HepG2 (cell line): Measurements from ENCODE around the gene AFF1. TPM values are rescaled to one million over a fixed set of nuclear protein-coding genes. Genes with fewer than 3 reads are reported as not detected.

Source experiments
- CSRNP2 ChIP-seq: sonication (generic); formaldehyde crosslinking; conservative IDR thresholded peaks from 2 replicates; pipeline ENCODE4 v1.8.0; 2022; ENCODE audit warnings: low read depth, missing genetic modification reagents
- MIXL1 ChIP-seq: IDR thresholded peaks from 2 replicates; pipeline ENCODE4 v1.6.1; 2016
- PAXIP1 ChIP-seq: sonication (generic); formaldehyde crosslinking; conservative IDR thresholded peaks from 2 replicates; pipeline ENCODE4 v1.4.0; 2020; ENCODE audit warnings: mild to moderate bottlenecking, missing genetic modification reagents, moderate library complexity
- SNAPC2 ChIP-seq: sonication (generic); formaldehyde crosslinking; IDR thresholded peaks from 2 replicates; pipeline ENCODE4 v1.8.1; 2022; ENCODE audit warnings: mild to moderate bottlenecking, missing genetic modification reagents
- SNAPC4 ChIP-seq: sonication (generic); formaldehyde crosslinking; IDR thresholded peaks from 2 replicates; pipeline ENCODE4 v1.4.0; 2020; ENCODE audit warnings: mild to moderate bottlenecking, missing genetic modification reagents
- ZKSCAN8 ChIP-seq: IDR thresholded peaks from 2 replicates; pipeline ENCODE4 v1.6.1; 2016; ENCODE audit warnings: borderline replicate concordance, missing genetic modification reagents, missing compliant biosample characterization
- ZNF710 ChIP-seq: sonication (generic); formaldehyde crosslinking; IDR thresholded peaks from 2 replicates; pipeline ENCODE4 v1.5.0; 2020; ENCODE audit warnings: mild to moderate bottlenecking, missing genetic modification reagents, borderline replicate concordance
- ZNF780A ChIP-seq: sonication (generic); formaldehyde crosslinking; IDR thresholded peaks from 2 replicates; pipeline ENCODE4 v1.8.0; 2022; ENCODE audit warnings: mild to moderate bottlenecking, missing genetic modification reagents, moderate library complexity
- ZNF879 ChIP-seq: sonication (generic); formaldehyde crosslinking; IDR thresholded peaks from 2 replicates; pipeline ENCODE4 v1.8.1; 2023; ENCODE audit warnings: missing genetic modification reagents
- ZSCAN21 ChIP-seq: sonication (generic); formaldehyde crosslinking; IDR thresholded peaks from 2 replicates; pipeline ENCODE4 v1.8.0; 2022; ENCODE audit warnings: mild to moderate bottlenecking, missing genetic modification reagents, moderate library complexity, borderline replicate concordance
- polyA plus RNA-seq, 8 experiments: library from polyadenylated mRNA; depleted of rRNA in 3 of 8; stranded (reverse) in 7 of 8; unstranded in 1 of 8; fragments of >200 nt; fragmentation: Illumina TruSeq in 4 of 8; extraction: Trizol in 4 of 8; gene quantifications; 2 replicates each; pipeline versions ENCODE4 v1.2.1 to v1.2.3, GENCODE V29; 2011 to 2016; ENCODE audit warnings: low read depth in 4 of 8, missing spikeins in 1 of 8, mixed read lengths in 1 of 8; ENCODE audit not compliant: insufficient read depth in 1 of 8
- total RNA-seq, 5 experiments: library from RNA; depleted of rRNA; stranded (reverse); fragments of >200 nt; fragmentation: Illumina TruSeq; extraction: Trizol; gene quantifications; 2 replicates each; pipeline ENCODE4 v1.2.3, GENCODE V29; 2016; ENCODE audit warnings: low read depth in 1 of 5

Gene AFF1
- total and polyA plus RNA-seq, 2 of the 13 experiments (the other 11 are each of a cell fraction or from before 2014, with no cell fraction given): 15.5 to 15.9 TPM

- TF ChIP-seq ZNF710 (CRISPR knock-in tag): no peak
- no peak for TF ChIP-seq ZSCAN21 (CRISPR knock-in tag)
- TF ChIP-seq ZNF780A (CRISPR knock-in tag): no peak
- no peak for TF ChIP-seq ZNF879 (CRISPR knock-in tag)
- TF ChIP-seq PAXIP1 (CRISPR knock-in tag): peak; percentile 84
- no peak for TF ChIP-seq SNAPC4 (CRISPR knock-in tag)
- 0 out of 2 replicates have a peak, but pooled peaks have one; percentile 54 for TF ChIP-seq SNAPC2 (CRISPR knock-in tag)
- 0 out of 2 replicates have a peak, but pooled peaks have one; percentile 44 for TF ChIP-seq MIXL1 (CRISPR knock-in tag)
- TF ChIP-seq CSRNP2 (CRISPR knock-in tag): no peak
- 0 out of 2 replicates have a peak, but pooled peaks have one; percentile 30 for TF ChIP-seq ZKSCAN8 (CRISPR knock-in tag)
- TF ChIP-seq, all 625 proteins: peak for 59
Observed at GRCh38 chr4:87012265-87012953, 77.6 kb downstream of the AFF1 start (continued).
